ENCODE results near the gene TOMM40. TPM values are rescaled to one million over a fixed set of nuclear protein-coding genes. Genes with fewer than 3 reads are reported as not detected.

The TOMM40 gene
- total RNA-seq, 2 experiments from 2014 or later, result 50.3 to 53.5 TPM

DNA sequence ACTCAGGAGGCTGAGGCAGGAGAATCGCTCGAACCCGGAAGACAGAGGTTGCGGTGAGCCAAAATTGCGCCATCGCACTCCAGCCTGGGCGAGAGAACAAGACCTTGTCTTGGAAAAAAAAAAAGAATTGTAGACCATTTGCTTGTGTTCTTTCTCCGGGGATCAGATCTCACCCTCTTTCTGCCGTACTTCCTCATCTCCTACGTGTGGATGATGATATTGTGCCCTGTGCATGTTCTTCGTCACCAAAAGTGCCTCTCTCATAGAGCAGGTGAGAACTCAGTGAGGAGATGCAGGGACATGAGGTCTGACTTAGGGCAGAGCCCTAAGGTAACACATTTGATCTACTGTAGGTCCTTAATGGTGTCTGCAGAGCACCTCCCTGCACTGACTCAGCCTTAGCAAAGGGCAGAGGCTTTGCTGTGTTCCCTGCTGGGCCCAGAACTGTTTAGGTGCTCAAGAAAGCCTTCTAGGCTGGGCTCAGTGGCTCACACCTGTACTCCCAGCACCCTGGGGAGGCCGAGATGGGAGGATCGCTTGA lies 56.1 kb downstream of the TOMM40 start:
- ATAC-seq (ENCODE audit: low read depth) (no peak), DNase-seq (no peak)
- no peak overlapping the region for H3K27ac Mint-ChIP-seq
- H3K9me3 Mint-ChIP-seq, result no peaks in the 10 kb centered on the region
- no peaks in the 10 kb centered on the region for H3K27me3 Mint-ChIP-seq
- no peaks in the 10 kb centered on the region for H3K36me3 Mint-ChIP-seq
- H3K4me3 Mint-ChIP-seq, result no peak overlapping the region
- POLR2A ChIA-PET, result no interaction called here
- H3K4me1 Mint-ChIP-seq, result peaks cover 2% of the 10 kb centered on the region

DNA sequence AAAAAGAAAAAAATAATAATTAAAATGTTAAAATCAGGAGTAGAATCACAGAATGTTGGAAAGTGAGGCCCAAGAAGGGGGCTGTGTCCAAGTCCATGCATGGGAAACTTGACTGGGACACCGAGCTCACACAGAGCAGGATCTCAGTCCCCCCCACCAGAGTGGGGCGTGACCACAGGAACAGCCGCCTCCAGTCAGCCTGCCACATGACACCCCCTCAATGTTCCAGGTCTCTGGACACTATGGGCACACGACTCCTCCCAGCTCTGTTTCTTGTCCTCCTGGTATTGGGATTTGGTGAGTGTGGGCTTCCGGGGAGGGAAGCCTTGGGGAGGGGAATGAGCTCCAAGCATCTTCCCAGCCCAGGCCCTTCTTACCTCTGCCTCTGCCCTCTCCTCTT lies 57.2 kb downstream of the TOMM40 start:
- no peak overlapping the region for H3K27ac Mint-ChIP-seq
- H3K9me3 Mint-ChIP-seq, result no peaks in the 10 kb centered on the region
- ATAC-seq (ENCODE audit: low read depth), result no peak
- H3K4me3 Mint-ChIP-seq, result no peak overlapping the region
- POLR2A ChIA-PET, result no interaction called here
- no peak for DNase-seq
- peaks cover 2% of the 10 kb centered on the region for H3K4me1 Mint-ChIP-seq
- H3K36me3 Mint-ChIP-seq, result no peaks in the 10 kb centered on the region
- no peaks in the 10 kb centered on the region for H3K27me3 Mint-ChIP-seq

DNA sequence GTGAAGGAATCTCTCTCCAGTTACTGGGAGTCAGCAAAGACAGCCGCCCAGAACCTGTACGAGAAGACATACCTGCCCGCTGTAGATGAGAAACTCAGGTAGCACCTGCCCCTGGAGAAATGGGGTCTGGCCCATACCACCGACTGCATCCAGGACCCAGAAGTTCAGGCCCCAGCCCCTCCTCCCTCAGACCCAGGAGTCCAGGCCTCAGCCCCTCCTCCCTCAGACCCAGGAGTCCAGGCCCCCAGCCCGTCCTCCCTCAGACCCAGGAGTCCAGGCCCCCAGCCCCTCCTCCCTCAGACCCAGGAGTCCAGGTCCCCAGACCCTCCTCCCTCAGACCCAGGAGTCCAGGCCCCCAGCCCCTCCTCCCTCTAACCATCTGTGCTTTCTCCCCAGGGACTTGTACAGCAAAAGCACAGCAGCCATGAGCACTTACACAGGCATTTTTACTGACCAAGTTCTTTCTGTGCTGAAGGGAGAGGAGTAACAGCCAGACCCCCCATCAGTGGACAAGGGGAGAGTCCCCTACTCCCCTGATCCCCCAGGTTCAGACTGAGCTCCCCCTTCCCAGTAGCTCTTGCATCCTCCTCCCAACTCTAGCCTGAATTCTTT lies 57.8 kb downstream of the TOMM40 start:
- Mint-ChIP-seq H3K4me1 (peaks cover 7% of the 10 kb centered on the region), H3K36me3 (no peaks in the 10 kb centered on the region), H3K4me3 (no peak overlapping the region), H3K27me3 (no peaks in the 10 kb centered on the region), H3K27ac (no peak overlapping the region), H3K9me3 (no peaks in the 10 kb centered on the region)
- POLR2A ChIA-PET, result no interaction called here
- ATAC-seq (ENCODE audit: low read depth) (no peak), DNase-seq (no peak)

DNA sequence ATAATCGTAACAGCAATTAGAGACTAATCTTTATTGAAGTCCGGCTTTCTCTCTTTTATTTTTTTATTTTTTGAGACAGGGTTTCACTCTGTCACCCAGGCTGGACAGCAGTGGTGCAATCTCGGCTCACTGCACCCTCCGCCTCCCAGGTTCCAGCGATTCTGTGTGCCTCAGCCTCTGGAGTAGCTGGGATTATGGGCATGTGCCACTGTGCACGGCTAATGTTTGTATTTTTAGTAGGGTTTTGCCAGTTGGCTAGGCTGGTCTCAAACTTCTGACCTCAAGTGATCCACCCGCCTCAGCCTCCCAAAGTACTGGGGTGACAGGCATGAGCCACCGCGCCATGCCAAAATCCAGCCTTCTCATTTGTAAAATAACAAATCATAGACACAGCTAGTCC lies 58.5 kb downstream of the TOMM40 start:
- no peaks in the 10 kb centered on the region for H3K27me3 Mint-ChIP-seq
- DNase-seq (no peak), ATAC-seq (ENCODE audit: low read depth) (no peak)
- no peaks in the 10 kb centered on the region for H3K36me3 Mint-ChIP-seq
- no peak overlapping the region for H3K27ac Mint-ChIP-seq
- POLR2A ChIA-PET, result no interaction called here
- H3K4me1 Mint-ChIP-seq, result peaks cover 7% of the 10 kb centered on the region
- no peak overlapping the region for H3K4me3 Mint-ChIP-seq
- H3K9me3 Mint-ChIP-seq, result no peaks in the 10 kb centered on the region

DNA sequence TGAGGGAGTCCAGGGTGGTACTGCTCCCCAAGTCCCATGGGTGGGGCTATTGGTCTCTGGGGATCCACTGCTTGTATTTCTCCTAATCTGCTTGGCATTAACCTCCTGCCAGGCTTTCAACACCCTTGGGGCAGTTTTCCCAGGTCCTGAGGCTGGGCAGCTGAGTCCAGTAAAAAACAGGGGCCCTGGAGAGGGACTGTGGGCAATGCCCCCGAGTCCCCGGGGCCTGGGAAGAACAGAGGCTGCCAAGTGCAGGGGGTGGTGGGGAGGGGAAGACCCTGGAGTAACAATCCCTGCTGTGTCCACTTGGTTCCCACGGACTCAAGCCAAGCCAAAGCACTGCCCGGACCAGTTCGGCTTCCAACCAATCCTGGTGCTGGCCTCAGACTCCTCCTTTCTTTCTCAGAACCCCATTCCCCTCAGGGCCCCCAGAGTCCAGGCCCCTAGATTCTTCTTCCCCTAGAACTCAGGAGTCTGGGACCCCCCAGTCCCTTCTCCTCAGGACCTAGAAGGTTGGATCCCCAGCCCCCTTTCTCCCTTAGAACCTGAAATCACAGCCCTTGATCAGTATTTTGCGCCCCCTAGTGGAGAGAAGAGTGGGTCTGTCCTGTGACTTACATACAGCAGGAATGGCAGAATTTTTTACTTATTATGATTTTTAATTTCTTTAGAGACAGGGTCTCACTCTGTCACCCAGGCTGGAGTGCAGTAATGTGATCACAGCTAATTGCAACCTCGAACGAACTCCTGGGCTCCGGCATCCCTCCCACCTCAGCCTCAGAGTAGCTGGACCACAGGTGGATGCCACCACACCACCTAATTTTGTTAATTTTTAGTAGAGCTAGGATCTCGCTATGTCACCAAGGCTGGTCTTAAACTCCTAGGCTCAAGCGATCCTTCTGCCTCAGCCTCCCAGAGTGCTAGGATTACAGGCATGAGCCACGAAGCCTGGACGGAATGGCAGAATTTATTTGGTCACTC lies 60.4 kb downstream of the TOMM40 start:
- Mint-ChIP-seq H3K27me3 (no peaks in the 10 kb centered on the region), H3K4me1 (peaks cover 14% of the 10 kb centered on the region), H3K27ac (no peak overlapping the region), H3K4me3 (no peak overlapping the region), H3K9me3 (no peaks in the 10 kb centered on the region), H3K36me3 (no peaks in the 10 kb centered on the region)
- peak; percentile 30 for DNase-seq
- ATAC-seq (ENCODE audit: low read depth), result no peak
- POLR2A ChIA-PET, result interaction anchor here (0.7 kb wide), 1 partner anchor 141 kb away, joined by 5 read pairs; no protein-coding TSS in a partner anchor

Other genes with a start within 250 kb of the TOMM40 start
- gene PVR, start 247.3 kb upstream of the TOMM40 start, total RNA-seq, result 1 to 10 TPM; 3.5 to 4.2 TPM
- gene CEACAM19, start 219.8 kb upstream of the TOMM40 start, total RNA-seq, result under 1 TPM in 1 of 2 experiments, not detected in 1; 0.40 TPM
- gene CEACAM16, start 192.1 kb upstream of the TOMM40 start, total RNA-seq, result not detected
- 10 to 100 TPM; 25.0 to 28.8 TPM for gene BCL3, start 142.5 kb upstream of the TOMM40 start, total RNA-seq
- not detected for gene CBLC, start 113.4 kb upstream of the TOMM40 start, total RNA-seq
- not detected for gene BCAM, start 82.2 kb upstream of the TOMM40 start, total RNA-seq
- 1 to 10 TPM; 1.9 to 2.4 TPM for gene NECTIN2, start 45.0 kb upstream of the TOMM40 start, total RNA-seq
- 10 to 100 TPM; 10.5 to 12.9 TPM for gene APOE, start 14.5 kb downstream of the TOMM40 start, total RNA-seq
- 10 to 100 TPM; 11.6 to 12.7 TPM for gene APOC1, start 23.4 kb downstream of the TOMM40 start, total RNA-seq
- not detected for gene APOC4, start 51.0 kb downstream of the TOMM40 start, total RNA-seq
- gene APOC2, start 54.8 kb downstream of the TOMM40 start, total RNA-seq, result not detected
- gene CLPTM1, start 64.1 kb downstream of the TOMM40 start, total RNA-seq, result 10 to 100 TPM; 63.8 to 65.3 TPM
- gene RELB, start 110.2 kb downstream of the TOMM40 start, total RNA-seq, result 10 to 100 TPM; 20.8 to 24.2 TPM
- gene CLASRP, start 147.8 kb downstream of the TOMM40 start, total RNA-seq, result 100 to 1,000 TPM; 128 to 129 TPM
- gene ZNF296, start 185.2 kb downstream of the TOMM40 start, total RNA-seq, result 1 to 10 TPM; 4.8 TPM
- gene GEMIN7, start 188.0 kb downstream of the TOMM40 start, total RNA-seq, result 10 to 100 TPM; 24.8 to 26.2 TPM
- 10 to 100 TPM; 29.5 to 31.9 TPM for gene PPP1R37, start 201.9 kb downstream of the TOMM40 start, total RNA-seq

Data from activated naive CD8-positive, alpha-beta T cell treated with anti-CD3 and anti-CD28 coated beads, Interleukin-2, amount 10 ng/mL, durations not matched to agents 7 days and 5 days (primary cell).